Measurements from ENCODE around the gene RGS5. TPM values are rescaled to one million over a fixed set of nuclear protein-coding genes. Genes with fewer than 3 reads are reported as not detected.

RGS5 gene
- total RNA-seq, 1 experiment from 2014 or later = 1.7 TPM

DNA sequence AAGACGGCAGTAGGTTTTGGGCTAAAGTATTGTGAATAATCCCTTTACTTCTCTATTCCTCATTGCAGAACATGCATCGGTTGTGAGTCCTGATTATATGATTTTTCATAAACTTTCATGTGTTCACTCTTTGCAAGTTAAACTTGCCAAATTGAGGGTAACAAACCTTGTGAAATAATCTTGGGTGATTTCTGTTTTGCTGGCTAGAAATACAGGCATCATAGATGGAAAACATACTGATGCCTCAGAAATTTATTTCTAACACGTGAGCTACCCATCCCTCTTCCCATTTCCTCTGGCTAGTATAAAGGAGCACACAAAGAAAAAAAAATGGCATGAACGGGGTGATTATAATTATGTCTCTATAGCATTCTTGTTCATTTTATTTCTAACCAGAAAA, 39.6 kb downstream of the RGS5 start:
- in situ Hi-C loops (cut with HindIII; ENCODE audit: low pct_unique_long_range_greater_than_20kb, low sequenced_read_pairs) = no loop called here
- DNase-seq (ENCODE audit: low read depth, low spot score) = no peak

DNA sequence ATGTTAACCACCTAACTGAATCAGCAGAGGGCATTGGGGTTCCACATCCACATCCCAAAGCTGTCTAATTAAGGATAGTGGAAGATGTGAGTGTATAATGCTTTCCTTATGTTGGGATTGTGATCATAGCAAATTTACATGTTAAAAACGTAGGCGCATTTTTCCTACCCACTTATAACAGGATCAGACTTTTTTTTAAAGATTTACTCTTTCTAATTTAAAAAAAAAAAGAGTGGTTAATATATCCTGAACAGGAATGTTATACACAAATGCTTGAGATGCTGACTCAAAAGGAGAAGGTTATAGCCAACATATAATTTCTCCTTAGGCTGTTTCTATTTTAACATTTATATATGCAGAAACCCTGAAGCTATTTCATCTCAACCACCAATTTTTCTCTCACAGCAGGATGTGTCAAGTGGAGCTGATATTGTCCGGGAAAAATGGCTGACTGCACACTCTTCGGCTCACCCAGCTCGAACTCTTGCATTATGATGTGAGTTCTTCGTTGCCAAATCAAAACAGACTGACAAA, 40.3 kb downstream of the RGS5 start:
- no peak for DNase-seq (ENCODE audit: low read depth, low spot score)
- in situ Hi-C loops (cut with HindIII; ENCODE audit: low pct_unique_long_range_greater_than_20kb, low sequenced_read_pairs) = no loop called here

DNA sequence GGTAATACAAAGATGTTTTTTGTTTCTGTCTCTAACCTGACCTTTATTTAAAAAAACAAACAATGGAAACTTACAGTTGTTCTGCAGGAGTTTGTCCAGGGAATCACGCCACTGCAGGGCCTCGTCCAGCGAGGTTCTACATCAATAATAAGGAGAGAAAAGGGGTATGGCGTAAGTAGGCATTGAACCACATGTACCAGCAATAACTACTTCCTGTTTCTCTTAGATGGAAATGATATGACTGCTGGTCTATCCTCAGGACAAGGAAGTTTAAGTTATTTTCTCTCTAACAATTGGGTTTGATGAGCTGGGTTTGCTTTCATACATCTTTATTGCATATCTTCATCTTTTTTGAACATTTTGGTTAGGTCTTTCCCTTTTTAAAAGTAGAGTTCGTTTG, 40.9 kb downstream of the RGS5 start:
- in situ Hi-C loops (cut with HindIII; ENCODE audit: low pct_unique_long_range_greater_than_20kb, low sequenced_read_pairs) = no loop called here
- no peak for DNase-seq (ENCODE audit: low read depth, low spot score)

DNA sequence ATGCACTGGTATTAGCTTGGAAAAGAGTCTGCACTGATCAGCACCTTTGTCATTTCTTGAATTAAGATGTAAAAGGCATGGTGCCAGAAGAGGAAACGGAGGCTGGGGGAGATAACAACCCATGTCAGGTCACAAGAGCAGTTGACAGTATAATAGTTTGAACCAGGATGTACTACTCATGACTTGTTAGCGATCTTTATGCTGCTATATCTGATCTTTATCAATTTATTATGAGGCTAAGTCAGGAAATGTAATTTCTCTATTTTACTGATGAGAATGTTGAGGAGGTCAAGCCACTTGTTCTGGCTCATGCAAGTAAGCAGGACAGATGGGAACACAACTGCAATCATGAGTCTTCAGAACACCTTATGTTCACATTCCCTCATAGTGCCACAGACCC, 41.4 kb downstream of the RGS5 start:
- in situ Hi-C loops (cut with HindIII; ENCODE audit: low pct_unique_long_range_greater_than_20kb, low sequenced_read_pairs) = no loop called here
- no peak for DNase-seq (ENCODE audit: low read depth, low spot score)

DNA sequence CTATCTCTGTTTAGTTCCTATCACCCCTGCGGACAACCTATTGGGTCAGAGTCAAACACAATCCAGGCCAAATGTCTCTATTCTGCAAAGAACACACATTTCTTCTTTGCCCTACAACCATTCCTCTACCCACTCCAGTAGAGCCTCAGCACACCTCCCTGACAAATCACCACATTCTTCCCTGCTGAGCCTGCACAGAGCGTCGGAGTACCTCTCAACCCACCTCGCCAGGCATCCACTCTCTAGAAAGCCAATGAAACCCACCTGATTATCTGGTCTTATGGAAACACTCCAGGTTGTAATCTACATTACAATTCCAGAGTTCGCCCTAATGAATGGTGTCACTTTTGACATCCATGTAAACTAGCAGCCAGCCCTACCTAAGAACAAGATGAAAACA, 47.1 kb downstream of the RGS5 start:
- in situ Hi-C loops (cut with HindIII; ENCODE audit: low pct_unique_long_range_greater_than_20kb, low sequenced_read_pairs) = no loop called here
- no peak for DNase-seq (ENCODE audit: low read depth, low spot score)

DNA sequence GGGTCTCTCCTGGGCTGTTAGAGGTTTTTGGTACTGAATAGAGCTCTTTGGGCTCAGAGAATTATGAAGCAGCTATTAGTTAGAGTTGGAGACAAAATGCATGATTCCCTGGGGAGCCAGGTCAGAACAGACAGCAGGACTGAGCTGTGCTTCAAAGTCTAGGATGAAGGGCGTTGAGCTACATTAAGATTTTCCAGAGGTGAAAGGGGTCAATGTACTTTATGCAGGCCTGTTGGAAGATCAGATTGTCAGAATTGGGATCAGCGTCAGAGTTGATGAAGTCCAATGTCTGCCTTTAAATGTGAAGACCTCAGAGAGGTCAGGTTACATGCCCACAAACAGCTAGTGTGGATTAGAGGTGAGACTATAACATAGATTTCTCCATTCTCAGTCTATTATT, 53.8 kb downstream of the RGS5 start:
- DNase-seq (ENCODE audit: low read depth, low spot score) = no peak
- in situ Hi-C loops (cut with HindIII; ENCODE audit: low pct_unique_long_range_greater_than_20kb, low sequenced_read_pairs) = no loop called here

DNA sequence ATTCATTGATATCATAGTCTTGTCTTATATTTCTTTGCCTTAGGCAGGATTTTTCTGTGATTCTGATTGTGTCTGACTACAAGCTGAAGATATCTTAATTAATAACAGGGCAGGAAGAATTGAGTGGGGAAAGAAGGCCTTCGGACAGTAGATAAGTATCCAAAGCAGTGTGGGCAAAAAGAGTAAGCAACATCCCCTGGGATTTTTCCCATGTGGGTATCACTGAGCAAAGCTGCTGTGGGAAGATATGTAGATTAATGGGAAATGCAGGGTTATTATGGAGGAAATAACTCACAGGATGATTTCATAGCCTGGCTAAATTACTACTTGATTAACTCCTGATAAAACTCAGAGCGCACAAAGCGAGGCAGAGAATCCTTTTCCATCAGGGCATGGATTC, 55.7 kb downstream of the RGS5 start:
- no peak for DNase-seq (ENCODE audit: low read depth, low spot score)
- in situ Hi-C loops (cut with HindIII; ENCODE audit: low pct_unique_long_range_greater_than_20kb, low sequenced_read_pairs) = no loop called here

DNA sequence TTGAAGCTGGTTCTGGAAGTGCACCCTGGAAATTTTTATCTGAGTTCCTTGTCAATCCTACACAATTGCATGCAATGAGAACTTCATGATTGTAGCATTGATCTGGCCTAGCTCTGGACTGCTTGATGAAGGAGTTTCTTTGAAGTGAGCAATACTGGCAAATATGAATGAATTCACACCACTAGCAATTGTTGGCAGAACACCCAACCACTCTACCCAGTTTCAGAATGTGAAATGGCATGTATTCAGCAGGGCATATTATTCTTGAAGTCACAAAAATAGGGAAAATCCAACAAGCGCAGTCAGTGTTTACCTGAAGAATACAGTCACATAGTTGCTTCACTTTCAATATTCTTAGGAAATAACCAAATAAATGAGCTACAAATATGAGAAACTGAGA, 57.3 kb downstream of the RGS5 start:
- DNase-seq (ENCODE audit: low read depth, low spot score) = no peak
- in situ Hi-C loops (cut with HindIII; ENCODE audit: low pct_unique_long_range_greater_than_20kb, low sequenced_read_pairs) = no loop called here

DNA sequence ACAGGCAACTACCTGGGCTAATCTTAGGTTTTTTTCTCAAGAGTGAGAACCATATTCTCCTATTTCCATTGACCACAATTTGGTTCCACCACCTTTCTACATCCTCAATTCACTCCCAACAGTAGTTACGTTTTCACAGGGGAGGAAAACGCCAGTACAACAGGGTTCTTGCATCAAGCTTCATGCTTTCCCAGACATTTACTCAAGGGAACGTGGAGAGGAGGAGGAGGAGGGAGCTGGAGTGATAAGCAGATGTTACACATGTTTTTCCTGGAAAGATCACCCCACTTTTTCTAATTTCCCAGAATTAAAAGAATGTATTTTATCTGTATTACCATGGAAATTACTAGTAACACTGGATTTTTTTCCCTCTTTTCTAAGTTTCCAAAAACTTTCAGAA, 58.3 kb downstream of the RGS5 start:
- DNase-seq (ENCODE audit: low read depth, low spot score) = no peak
- in situ Hi-C loops (cut with HindIII; ENCODE audit: low pct_unique_long_range_greater_than_20kb, low sequenced_read_pairs) = no loop called here

DNA sequence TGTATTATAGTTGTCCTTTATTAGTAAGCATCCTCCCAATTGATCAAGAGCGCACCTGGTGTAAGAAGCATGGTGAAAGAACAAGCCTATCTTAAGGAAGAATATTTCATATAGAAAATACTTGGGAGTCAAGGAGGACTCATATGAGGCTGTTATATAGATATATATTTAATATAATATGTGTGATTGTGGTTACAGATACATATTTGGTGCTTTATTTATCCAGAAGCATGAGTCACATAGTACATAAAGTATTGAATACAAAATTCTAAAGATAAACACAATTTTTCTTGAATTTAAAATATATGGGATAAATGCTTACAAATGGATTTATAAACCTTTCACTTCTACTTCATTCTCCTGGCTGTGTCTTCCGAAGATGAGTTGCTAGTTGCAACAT, 60.6 kb downstream of the RGS5 start:
- in situ Hi-C loops (cut with HindIII; ENCODE audit: low pct_unique_long_range_greater_than_20kb, low sequenced_read_pairs) = no loop called here
- DNase-seq (ENCODE audit: low read depth, low spot score) = no peak

DNA sequence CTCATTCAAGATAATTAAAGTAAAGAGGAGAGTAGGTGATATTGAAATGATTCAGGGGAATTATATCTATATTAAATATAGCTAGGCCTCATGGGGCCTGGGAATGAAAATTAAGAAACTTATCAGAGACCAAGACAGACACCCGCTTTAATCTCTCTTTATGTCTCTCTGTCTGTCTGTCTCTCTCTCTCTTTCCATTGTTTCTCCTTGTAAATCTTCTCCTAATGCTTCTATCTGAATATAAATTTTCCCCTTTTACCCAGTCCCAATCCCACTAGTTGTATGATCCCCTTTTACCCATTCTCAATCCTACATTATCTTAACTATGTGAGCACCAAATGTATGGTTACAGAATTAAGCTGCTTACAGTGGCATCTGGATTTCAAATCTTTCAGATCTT, 61.2 kb downstream of the RGS5 start:
- no peak for DNase-seq (ENCODE audit: low read depth, low spot score)
- in situ Hi-C loops (cut with HindIII; ENCODE audit: low pct_unique_long_range_greater_than_20kb, low sequenced_read_pairs) = no loop called here

DNA sequence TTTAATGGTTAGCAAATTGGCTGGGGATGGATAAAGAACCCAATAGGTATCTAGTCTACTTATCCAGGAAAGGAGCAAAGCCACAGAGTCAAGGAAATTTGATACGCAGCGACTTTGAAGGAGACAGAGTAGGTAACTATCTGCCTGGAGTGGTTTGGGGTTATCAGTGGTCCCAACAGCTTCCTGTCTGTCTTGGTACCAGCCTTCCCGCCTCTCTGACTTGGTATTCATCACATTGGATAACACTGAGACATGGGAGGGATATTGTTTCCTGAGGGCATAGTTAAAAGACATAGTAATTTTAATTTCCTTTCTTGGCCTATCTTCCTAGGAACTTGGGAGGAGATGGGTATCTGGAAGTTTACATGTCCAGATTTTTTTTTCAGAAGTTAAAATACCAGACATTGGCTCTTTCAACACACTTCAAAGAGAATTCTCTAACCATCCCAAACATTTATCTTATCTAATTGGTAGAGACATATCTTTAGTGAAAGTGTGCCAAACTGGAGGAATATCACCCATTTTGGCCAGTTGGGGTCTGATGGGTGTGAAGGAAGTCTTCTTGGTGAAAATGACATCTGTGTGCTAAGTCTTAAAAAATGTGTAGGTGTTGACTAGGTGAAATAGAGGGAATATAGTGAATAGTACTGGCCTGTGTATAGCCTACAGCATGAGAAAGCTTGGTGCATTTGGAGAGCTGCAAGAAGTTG, 65.0 kb downstream of the RGS5 start:
- no peak for DNase-seq (ENCODE audit: low read depth, low spot score)

DNA sequence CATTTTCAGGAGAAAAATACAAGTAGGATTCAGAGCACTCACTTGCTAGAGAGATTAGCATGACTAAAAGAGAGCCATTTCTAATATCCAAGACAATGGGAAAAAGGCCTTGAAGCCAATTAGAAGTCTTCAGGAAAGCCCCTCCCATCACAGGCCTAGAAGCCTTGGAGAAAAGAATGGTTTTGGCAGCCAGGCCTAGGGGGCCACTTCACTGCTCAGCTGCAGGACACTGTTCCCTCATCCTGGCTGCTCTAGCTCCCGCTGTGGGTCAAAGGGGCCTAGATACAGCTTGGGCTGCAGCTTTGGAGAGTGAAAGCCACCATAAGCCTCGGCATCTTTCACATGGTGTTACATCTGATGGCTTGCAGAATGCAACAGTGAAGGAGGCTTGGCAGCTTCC, 70.7 kb downstream of the RGS5 start:
- no peak for DNase-seq (ENCODE audit: low read depth, low spot score)
- in situ Hi-C loops (cut with HindIII; ENCODE audit: low pct_unique_long_range_greater_than_20kb, low sequenced_read_pairs) = no loop called here

More for the DNA sequence above, 65.0 kb downstream of the RGS5 start:
- in situ Hi-C loops (cut with HindIII; ENCODE audit: low pct_unique_long_range_greater_than_20kb, low sequenced_read_pairs) = no loop called here

DNA sequence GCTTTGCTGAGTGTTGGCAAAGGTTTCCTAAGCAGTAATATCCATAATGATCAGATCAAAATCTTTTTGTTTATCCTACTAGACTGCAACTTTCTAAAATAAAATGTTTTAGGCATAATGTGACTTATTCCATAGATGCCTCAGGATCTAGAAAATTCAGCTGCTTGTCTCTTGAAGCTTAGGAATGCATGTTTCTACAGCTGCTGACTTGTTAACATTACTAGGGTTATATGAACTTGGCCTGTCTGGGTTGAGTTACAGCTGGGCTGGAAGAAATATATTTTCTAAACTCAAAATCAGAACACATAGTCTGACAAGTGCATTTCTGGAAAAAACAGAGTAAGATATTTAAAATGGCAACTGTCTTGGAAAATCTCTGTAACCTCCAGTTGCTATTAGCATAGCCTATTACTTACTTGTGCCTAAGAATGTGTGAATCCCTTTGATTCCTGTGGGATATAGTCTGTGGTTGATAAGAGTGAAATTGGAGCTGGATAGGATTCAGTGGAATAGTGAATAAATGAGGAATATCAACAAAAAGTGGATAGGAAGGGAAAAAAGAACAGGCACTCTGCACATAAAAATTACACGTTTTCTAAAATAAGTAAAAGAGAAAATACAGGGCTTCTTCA, 72.4 kb downstream of the RGS5 start:
- in situ Hi-C loops (cut with HindIII; ENCODE audit: low pct_unique_long_range_greater_than_20kb, low sequenced_read_pairs) = no loop called here
- DNase-seq (ENCODE audit: low read depth, low spot score) = no peak

DNA sequence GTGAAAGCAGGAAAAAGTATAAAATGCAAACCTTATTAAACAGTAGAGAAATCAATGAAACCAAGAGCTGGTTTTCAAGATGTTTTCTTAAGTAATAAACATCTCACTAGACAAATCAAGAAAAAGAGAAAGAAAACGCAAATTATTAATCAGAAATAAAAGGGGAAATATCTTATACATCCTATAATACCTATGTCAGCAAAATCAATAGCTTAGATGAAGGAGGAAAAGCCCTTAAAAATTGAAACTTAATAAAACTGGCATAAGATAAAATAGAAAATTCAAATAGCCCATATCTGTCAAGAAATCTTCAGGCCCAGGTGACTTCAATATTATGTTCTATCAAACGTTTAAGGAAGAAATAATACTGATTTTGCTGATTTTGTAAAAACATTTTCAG, 74.4 kb downstream of the RGS5 start:
- no peak for DNase-seq (ENCODE audit: low read depth, low spot score)
- in situ Hi-C loops (cut with HindIII; ENCODE audit: low pct_unique_long_range_greater_than_20kb, low sequenced_read_pairs) = no loop called here

DNA sequence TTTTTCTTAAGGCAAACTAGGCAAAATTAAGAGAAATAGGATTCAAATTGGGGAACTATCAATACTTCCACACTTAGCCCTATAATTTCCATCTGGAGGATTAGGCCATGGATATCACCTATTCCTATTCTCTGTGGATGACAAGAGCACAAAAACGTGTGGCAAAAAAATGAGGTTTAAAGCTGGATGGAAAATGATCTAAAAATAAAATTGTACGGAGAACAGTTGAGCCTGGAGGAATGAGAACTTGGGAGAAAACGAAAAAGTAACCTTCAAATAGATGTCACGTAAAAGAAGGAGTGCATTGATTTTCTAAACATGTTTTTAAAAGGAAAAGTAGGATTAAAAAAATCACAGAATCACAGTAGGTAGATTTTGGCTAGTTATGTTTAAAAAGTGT, 77.9 kb downstream of the RGS5 start:
- in situ Hi-C loops (cut with HindIII; ENCODE audit: low pct_unique_long_range_greater_than_20kb, low sequenced_read_pairs) = no loop called here
- no peak for DNase-seq (ENCODE audit: low read depth, low spot score)

DNA sequence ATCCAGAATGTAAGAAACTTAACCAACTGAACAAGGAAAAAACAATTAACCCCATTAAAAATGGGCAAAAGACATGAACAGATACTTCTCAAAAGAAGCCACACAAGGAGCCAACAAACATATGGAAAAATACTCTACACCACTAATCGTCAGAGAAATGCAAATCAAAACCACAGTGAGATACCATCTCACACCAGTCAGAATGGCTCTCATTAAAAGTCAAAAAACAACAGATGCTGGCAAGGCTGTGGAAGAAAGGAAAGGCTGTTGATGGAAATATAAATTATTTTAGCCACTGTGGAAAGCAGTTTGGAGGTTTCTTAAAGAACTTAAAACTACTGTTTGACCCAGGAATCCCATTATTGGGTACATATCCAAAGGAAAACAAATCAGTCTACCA, 82.3 kb downstream of the RGS5 start:
- no peak for DNase-seq (ENCODE audit: low read depth, low spot score)
- in situ Hi-C loops (cut with HindIII; ENCODE audit: low pct_unique_long_range_greater_than_20kb, low sequenced_read_pairs) = no loop called here

DNA sequence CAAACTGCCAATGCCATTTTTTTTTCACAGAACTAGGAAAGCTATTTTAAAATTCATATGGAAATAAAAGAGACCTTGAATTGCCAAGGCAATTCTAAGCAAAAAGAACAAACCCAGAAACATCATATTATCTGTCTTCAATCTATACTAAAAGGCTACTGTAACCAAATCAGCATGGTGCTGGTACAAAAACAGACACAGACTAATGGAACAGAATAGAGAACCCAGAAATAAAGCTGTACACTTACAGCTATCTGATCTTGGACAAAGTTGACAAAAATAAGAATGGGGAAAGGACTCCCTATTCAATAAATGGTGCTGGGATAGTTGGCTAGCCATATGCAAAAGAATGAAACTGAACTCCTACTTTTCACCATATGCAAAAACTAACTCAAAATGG, 83.0 kb downstream of the RGS5 start:
- no peak for DNase-seq (ENCODE audit: low read depth, low spot score)
- in situ Hi-C loops (cut with HindIII; ENCODE audit: low pct_unique_long_range_greater_than_20kb, low sequenced_read_pairs) = no loop called here

DNA sequence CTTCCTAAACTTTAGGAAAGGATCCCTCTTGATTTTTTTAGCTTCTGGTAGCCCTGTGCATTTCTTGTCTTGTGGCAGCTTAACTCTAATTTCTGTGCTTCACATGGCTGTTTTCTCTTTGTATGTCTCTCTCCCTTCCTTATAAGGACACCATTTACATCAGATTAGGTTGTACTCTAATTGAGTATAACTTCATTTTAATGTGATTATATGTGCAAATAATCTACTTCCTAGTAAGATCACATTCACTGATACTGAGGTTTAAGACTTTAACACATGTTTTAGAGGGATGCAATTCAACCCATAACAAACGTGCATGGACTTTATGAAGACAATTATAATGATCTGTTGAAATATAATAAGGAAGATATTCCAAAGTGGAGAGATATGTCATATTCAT, 86.8 kb downstream of the RGS5 start:
- in situ Hi-C loops (cut with HindIII; ENCODE audit: low pct_unique_long_range_greater_than_20kb, low sequenced_read_pairs) = no loop called here
- DNase-seq (ENCODE audit: low read depth, low spot score) = no peak

Data from SK-MEL-5 (cell line).